Retinal pigment epithelial cell (primary cell): ENCODE data around the gene ZNF354C.

Experiments
- DNase-seq: peaks from one replicate; pipeline ENCODE4 v3.0.0-alpha.2; 2010; ENCODE audit warnings: low read depth
- H3K4me3 ChIP-seq: 2 replicates; pipeline ENCODE4 v1.5.1; 2011; ENCODE audit warnings: mild to moderate bottlenecking, low read length, control low read depth, moderate library complexity
- TF ChIP-seq, protein P1 (sequence below): conservative IDR thresholded peaks from 2 replicates; pipeline ENCODE4 v1.5.1; 2011; ENCODE audit warnings: low read depth, low read length, control low read depth, inconsistent platforms

ZNF354C gene

DNA sequence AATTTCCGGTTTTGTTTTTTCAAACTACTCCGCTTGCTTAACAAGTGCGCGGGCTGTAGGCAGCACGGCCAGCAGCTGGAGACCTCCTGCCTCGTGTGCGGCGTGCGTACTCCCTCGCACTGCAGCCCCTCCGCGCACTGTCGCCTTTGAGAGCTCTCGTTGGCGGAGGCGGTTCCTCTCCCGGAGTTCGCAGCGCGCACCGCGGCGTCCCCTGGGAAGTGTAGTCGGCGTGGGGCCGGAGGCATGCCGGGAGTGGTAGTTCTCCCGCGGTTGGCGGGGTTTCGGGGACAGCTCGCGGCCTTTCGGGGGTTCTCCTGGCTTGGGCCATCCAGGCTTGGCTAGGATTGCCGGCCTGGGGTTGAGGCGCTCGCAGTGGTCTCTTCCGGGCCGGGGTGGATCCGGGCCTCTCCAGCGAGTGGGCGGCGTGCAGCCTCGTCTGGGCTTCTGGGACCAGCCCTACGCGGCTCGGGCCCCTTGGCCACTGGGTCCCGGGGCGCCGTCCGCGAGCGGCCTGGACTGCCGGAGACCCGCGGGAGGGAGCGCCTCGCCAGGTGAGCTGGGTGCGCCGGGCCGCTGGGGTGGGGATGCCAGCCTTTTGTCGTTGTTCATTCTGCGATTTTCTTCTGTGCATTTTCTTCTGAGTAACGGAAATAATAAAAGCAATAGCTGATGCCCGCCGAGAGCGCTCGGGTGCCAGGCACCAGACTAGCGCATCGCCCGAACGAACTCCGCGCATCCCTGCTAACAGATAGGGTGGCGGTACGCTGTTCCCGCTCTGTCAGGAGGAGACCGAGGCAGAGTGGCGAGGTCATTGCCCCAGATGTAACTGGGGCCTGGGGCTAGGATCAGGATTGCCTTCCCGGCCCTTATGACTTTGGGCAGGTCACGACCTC lies at the start of gene ZNF354C:
Gene ZNF354C (plus strand): TSS at position 258 of the 893 bp plus-strand sequence. CDS start 1,696 bp downstream, outside the sequence.
- TF ChIP-seq, protein P1, sequence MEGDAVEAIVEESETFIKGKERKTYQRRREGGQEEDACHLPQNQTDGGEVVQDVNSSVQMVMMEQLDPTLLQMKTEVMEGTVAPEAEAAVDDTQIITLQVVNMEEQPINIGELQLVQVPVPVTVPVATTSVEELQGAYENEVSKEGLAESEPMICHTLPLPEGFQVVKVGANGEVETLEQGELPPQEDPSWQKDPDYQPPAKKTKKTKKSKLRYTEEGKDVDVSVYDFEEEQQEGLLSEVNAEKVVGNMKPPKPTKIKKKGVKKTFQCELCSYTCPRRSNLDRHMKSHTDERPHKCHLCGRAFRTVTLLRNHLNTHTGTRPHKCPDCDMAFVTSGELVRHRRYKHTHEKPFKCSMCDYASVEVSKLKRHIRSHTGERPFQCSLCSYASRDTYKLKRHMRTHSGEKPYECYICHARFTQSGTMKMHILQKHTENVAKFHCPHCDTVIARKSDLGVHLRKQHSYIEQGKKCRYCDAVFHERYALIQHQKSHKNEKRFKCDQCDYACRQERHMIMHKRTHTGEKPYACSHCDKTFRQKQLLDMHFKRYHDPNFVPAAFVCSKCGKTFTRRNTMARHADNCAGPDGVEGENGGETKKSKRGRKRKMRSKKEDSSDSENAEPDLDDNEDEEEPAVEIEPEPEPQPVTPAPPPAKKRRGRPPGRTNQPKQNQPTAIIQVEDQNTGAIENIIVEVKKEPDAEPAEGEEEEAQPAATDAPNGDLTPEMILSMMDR = no peak
- peak; percentile 62 for DNase-seq
- H3K4me3 ChIP-seq = peak within 1 kb of the TSS; percentile 66

DNA sequence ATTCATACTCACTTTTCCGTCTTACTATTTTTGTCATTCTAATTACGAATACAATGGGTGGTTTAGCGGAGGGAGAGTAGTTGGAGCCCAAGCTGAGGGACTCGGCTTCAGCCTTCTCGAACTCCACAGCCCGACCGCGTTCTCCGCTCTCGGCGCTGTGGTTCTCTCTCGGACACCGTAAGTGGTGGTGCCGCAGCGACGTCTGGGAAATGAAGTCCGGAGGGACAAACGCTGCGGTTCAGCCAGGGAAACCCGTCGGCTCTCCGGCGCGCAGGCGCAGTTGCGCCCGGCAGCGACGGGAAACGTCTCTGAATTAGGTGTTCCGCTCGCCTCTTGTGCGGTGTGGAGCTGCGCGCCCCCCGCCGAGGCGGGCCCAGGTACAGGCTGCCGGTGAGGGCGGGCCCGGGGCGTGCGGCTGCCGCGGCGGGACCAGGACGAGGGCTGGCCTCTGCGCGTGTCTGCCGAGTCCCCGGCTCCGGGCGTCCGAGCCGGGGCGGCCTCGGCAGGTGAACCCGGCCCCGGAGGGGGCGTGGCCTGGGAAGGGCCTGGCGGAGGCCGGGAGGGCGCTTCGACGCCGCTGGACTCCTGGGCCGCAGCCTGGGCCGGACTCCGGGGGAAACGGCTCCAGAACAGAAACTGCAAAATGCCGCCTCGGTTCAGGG lies 36.5 kb upstream of the ZNF354C start, which contains the start of gene ZNF879:
Gene ZNF879 (plus strand): TSS at position 277 of the 662 bp plus-strand sequence. CDS start 1,201 bp downstream, outside the sequence.
- DNase-seq = peak; percentile 86
- TF ChIP-seq, protein P1 = no peak
- H3K4me3 ChIP-seq = peak within 1 kb of the TSS; percentile 72

DNA sequence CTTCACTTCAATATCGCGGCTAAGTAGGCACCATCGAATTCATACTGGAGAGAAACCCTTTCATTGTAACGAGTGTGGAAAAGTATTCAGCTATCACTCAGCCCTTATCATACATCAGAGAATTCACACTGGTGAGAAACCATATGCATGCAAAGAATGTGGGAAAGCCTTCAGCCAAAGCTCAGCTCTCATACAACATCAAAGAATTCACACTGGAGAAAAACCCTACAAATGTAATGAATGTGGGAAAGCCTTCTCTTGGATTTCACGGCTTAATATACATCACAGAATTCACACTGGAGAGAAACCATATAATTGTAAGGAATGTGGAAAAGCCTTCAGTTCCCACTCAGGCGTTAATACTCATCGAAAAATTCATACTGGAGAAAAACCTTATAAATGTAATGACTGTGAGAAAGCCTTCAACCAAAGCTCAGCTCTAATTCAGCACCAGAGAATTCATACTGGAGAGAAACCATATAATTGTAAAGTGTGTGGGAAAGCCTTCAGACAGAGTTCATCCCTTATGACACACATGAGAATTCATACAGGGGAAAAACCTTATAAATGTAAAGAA lies 27.1 kb upstream of the ZNF354C start:
- no peak for DNase-seq
- TF ChIP-seq, protein P1 = no peak
- no peak overlapping the region for H3K4me3 ChIP-seq

DNA sequence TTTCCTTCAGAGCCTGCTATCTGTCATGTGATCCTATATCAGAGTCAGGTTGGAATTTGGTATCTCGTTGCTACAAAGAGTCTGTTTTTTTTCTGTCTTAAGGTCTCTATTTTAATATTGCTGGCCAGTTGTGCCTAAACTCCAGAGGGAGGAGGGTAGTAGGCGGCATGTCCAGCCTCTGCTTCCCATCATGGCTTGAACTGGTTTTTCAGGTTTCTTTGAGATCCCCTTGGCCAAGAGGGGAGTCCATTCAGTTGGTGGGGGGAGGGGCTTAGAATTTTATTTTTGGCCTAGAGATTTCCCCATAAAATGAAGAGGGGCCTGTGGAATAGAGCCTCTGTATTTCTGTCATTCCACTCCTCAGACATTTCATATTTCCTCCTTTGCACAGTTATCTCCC lies 15.4 kb upstream of the ZNF354C start:
- no peak overlapping the region for H3K4me3 ChIP-seq
- TF ChIP-seq, protein P1 = no peak
- DNase-seq = no peak

DNA sequence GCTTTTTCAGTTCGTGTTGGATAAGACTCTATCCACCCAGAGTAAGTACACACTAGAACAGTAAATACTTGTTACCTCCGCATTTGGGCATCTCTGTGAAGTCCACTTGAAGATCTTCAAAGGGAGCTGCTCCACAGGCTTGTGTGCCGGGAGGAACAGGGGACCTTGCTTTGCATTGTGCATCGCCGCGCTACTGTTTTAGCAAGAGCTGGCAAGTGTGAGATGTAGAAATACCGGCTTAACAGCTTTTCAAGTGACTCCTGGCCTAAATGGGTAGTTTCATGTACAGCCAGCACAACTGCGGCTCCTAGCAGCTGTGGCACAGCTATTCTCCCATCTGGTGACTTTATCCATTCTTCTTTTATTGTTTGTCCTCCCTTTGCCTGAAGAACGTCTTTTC lies 8.4 kb upstream of the ZNF354C start:
- H3K4me3 ChIP-seq = no peak overlapping the region
- TF ChIP-seq, protein P1 = no peak
- DNase-seq = no peak

DNA sequence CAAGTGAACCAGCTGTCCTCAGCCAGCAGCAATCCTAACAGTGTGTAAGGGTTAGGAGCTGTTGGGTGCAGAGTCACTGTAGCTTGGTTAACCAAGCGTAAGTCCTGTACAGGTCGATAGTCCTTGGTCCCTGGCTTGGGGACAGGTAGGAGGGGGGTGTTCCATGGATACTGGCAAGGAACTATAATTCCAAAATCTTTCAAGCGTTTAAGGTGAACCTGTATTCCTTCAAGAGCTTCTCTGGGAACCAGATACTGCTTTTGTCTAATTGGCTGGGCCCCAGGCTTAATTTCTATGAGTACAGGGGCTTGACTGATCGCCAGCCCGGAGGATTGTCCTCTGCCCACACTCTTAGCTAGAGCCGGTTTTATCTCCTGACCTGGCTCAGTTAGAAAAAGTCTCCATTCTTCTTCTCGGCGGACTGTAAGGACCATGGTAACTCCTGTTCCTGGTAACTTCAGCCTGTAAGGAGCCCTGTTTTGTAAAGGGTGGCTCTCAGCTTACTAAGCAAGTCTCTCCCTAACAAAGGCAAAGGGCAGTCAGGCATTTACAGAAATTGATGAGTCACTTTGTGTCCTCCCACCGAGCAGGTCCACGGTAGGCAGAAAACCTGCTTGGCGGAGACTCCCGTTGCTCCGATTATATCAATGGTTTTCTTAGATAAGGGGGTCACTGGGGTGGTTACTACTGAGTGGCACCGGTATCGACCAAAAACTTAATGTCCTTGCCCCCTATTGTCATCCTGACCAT lies 6.0 kb upstream of the ZNF354C start:
- no peak for DNase-seq
- H3K4me3 ChIP-seq = no peak overlapping the region
- TF ChIP-seq, protein P1 = no peak
